GM23338 (cell line): ENCODE data around the gene METTL26. TPM values are rescaled to one million over a fixed set of nuclear protein-coding genes. Genes with fewer than 3 reads are reported as not detected.

Source experiments
- ATAC-seq: fragments of 200-7000 bp; cut with Tn5 transposase; 3 replicates; pipeline ENCODE4 v1.9.1; 2020
- DNase-seq: peaks from one replicate; pipeline ENCODE4 v3.0.0-alpha.2; 2015; ENCODE audit warnings: low spot score
- H2AFZ ChIP-seq: fragments of 200-600 bp; sonication (generic); 2 replicates; pipeline ENCODE4 v1.8.0; 2016; ENCODE audit warnings: antibody characterized with exemption, mild to moderate bottlenecking, moderate library complexity
- H3F3A ChIP-seq: fragments of 200-600 bp; sonication (generic); replicated peaks from 2 replicates; pipeline ENCODE4 v1.8.0; 2017; ENCODE audit warnings: antibody characterized with exemption, mixed run types, low read depth
- H3K27ac ChIP-seq: fragments of 200-600 bp; sonication (generic); 2 replicates; pipeline ENCODE4 v1.6.1; 2016; ENCODE audit warnings: low read depth
- H3K27me3 ChIP-seq: fragments of 200-600 bp; sonication (generic); 2 replicates; pipeline ENCODE4 v1.8.0; 2016; ENCODE audit warnings: mild to moderate bottlenecking, mixed run types, moderate library complexity; ENCODE audit not compliant: insufficient read depth
- H3K36me3 ChIP-seq: fragments of 200-600 bp; sonication (generic); 2 replicates; pipeline ENCODE4 v1.8.0; 2016; ENCODE audit warnings: mild to moderate bottlenecking; ENCODE audit not compliant: insufficient read depth
- H3K4me1 ChIP-seq: fragments of 200-600 bp; sonication (generic); 2 replicates; pipeline ENCODE4 v1.8.0; 2016; ENCODE audit warnings: mild to moderate bottlenecking, moderate library complexity; ENCODE audit not compliant: insufficient read depth
- H3K4me2 ChIP-seq: fragments of 200-600 bp; sonication (generic); 2 replicates; pipeline ENCODE4 v1.7.1; 2017; ENCODE audit warnings: mixed run types
- H3K4me3 ChIP-seq: fragments of 200-600 bp; sonication (generic); 2 replicates; pipeline ENCODE4 v1.6.1; 2016; ENCODE audit warnings: mixed run types
- H3K79me2 ChIP-seq: fragments of 200-600 bp; sonication (generic); replicated peaks from 2 replicates; pipeline ENCODE4 v1.8.0; 2017; ENCODE audit warnings: mild to moderate bottlenecking; ENCODE audit not compliant: insufficient read depth
- H3K9me2 ChIP-seq: fragments of 200-600 bp; sonication (generic); 2 replicates; pipeline ENCODE4 v1.8.0; 2017; ENCODE audit not compliant: insufficient read depth
- H4K20me1 ChIP-seq: fragments of 200-600 bp; sonication (generic); replicated peaks from 2 replicates; pipeline ENCODE4 v1.8.0; 2017; ENCODE audit warnings: mild to moderate bottlenecking; ENCODE audit not compliant: insufficient read depth
- H3K27ac Mint-ChIP-seq: 2 replicates; pipeline ENCODE4 v1.8.0; 2020; ENCODE audit warnings: inconsistent platforms, mild to moderate bottlenecking, moderate library complexity, mixed read lengths
- H3K27me3 Mint-ChIP-seq: 3 replicates; pipeline ENCODE4 v1.8.0; 2022; ENCODE audit warnings: low read depth, mild to moderate bottlenecking, moderate library complexity, mixed read lengths, inconsistent platforms; ENCODE audit not compliant: insufficient read depth, poor library complexity
- H3K36me3 Mint-ChIP-seq: 3 replicates; pipeline ENCODE4 v1.8.0; 2021; ENCODE audit warnings: low read depth, mild to moderate bottlenecking, inconsistent platforms, moderate library complexity, mixed read lengths
- H3K4me1 Mint-ChIP-seq: 3 replicates; pipeline ENCODE4 v1.8.0; 2020; ENCODE audit warnings: mild to moderate bottlenecking, inconsistent platforms, mixed read lengths
- H3K4me3 Mint-ChIP-seq: 3 replicates; pipeline ENCODE4 v1.8.0; 2021; ENCODE audit warnings: moderate library complexity, mild to moderate bottlenecking, inconsistent platforms, mixed read lengths
- H3K9me3 Mint-ChIP-seq: 3 replicates; pipeline ENCODE4 v1.8.0; 2020; ENCODE audit warnings: moderate library complexity, mild to moderate bottlenecking, inconsistent platforms, mixed read lengths
- CREB1 ChIP-seq: fragments of 250-450 bp; sonication (Bioruptor Pico); IDR thresholded peaks from 2 replicates; pipeline ENCODE4 v1.5.0; 2020; ENCODE audit warnings: low read depth, mild to moderate bottlenecking, moderate library complexity
- EZH2 ChIP-seq: fragments of 200-600 bp; sonication (generic); IDR thresholded peaks from one replicate; pipeline ENCODE4 v1.8.0; 2017; ENCODE audit warnings: antibody characterized with exemption, mild to moderate bottlenecking, low read depth; ENCODE audit not compliant: unreplicated experiment
- JUNB ChIP-seq: IDR thresholded peaks from one replicate; pipeline ENCODE4 v1.6.1; 2016; ENCODE audit warnings: antibody characterized with exemption; ENCODE audit not compliant: unreplicated experiment
- POLR2AphosphoS5 ChIP-seq: IDR thresholded peaks from 2 replicates; pipeline ENCODE4 v1.6.1; 2016; ENCODE audit warnings: antibody characterized with exemption, low read depth
- ZNF114 ChIP-seq: fragments of 250-450 bp; sonication (Bioruptor Pico); IDR thresholded peaks from 2 replicates; pipeline ENCODE4 v1.5.0; 2020; ENCODE audit warnings: mild to moderate bottlenecking, moderate library complexity
- polyA plus RNA-seq: library from polyadenylated mRNA; unstranded; fragments of >200 nt; fragmentation: Nextera tagmentation; extraction: Ambion mirVana; gene quantifications from 2 replicates; pipeline ENCODE4 v1.2.1, GENCODE V29; 2016
- total RNA-seq: library from RNA; depleted of rRNA; stranded (reverse); fragments of >200 nt; shearing (Covaris generic); gene quantifications from 2 replicates; pipeline ENCODE4 v1.2.3, GENCODE V29; 2014
- TF ChIP-seq, protein P1 (sequence below), 2 experiments: fragments of 200-600 bp in 1 of 2; sonication (generic) in 1 of 2; conservative IDR thresholded peaks; 2 replicates each; pipeline versions ENCODE4 v1.5.1 to v1.6.1; 2016 to 2017; ENCODE audit warnings: antibody characterized with exemption in 2 of 2, low read depth in 2 of 2, mild to moderate bottlenecking in 2 of 2, moderate library complexity in 1 of 2
- TF ChIP-seq, protein P2 (sequence below): IDR thresholded peaks from one replicate; pipeline ENCODE4 v1.6.1; 2018; ENCODE audit warnings: antibody characterized with exemption; ENCODE audit not compliant: unreplicated experiment
- TF ChIP-seq, protein P3 (sequence below): IDR thresholded peaks from 2 replicates; pipeline ENCODE4 v1.6.1; 2016; ENCODE audit warnings: antibody characterized with exemption

Gene METTL26
- total and polyA plus RNA-seq, 2 experiments from 2014 or later, result 153 to 223 TPM

DNA sequence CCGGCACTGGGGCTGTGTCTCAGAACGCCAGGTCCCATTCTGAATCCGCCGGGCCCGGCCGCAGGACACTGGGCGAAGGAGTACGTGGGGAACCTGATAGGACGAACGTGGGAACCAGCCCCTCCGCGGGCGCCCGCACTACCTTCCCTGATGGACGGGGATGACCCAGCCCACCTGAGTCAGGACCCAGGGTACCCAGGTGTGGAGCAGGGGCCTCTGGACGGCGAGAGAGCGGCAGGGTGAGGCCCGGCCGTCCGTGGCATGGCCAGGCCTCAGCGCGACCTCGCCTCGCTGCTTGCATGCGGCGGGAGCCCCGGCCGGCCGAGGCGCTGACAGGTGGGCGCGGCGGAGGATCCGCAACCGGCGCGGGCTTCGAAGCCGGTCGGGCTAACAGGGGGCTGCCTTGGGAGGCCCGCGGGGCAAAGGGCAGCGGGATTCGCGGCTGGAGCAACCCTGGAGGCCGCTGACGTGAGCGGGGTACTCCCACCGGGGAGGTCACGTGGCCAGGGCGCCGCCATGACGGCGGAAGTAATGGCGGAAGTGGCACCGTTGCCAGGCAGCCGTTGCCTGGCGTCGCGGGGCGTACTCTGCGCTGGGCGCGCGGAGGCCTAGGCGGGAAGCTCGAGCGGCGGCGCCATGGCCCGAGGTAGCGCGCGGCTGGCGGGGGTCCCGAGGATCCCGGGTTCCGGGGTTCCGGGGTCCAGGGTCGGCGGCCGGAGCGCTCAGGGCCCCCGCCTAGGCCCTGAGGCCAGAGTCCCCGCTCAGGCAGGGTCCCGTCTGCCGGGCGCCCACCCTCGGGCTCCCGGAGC lies 12.9 kb upstream of the METTL26 start, which contains the start of gene WDR90 (continued):
- TF ChIP-seq, protein P1, sequence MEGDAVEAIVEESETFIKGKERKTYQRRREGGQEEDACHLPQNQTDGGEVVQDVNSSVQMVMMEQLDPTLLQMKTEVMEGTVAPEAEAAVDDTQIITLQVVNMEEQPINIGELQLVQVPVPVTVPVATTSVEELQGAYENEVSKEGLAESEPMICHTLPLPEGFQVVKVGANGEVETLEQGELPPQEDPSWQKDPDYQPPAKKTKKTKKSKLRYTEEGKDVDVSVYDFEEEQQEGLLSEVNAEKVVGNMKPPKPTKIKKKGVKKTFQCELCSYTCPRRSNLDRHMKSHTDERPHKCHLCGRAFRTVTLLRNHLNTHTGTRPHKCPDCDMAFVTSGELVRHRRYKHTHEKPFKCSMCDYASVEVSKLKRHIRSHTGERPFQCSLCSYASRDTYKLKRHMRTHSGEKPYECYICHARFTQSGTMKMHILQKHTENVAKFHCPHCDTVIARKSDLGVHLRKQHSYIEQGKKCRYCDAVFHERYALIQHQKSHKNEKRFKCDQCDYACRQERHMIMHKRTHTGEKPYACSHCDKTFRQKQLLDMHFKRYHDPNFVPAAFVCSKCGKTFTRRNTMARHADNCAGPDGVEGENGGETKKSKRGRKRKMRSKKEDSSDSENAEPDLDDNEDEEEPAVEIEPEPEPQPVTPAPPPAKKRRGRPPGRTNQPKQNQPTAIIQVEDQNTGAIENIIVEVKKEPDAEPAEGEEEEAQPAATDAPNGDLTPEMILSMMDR (conservative IDR thresholded peaks at IDR 0.05; ENCODE audit: low read depth in 2 of 2), result 0 out of 4 replicates have a peak, but pooled peaks of 1 of the 2 experiments have one; percentile 7
- no peak for TF ChIP-seq ZNF114 (CRISPR knock-in tag)
- TF ChIP-seq, protein P2, sequence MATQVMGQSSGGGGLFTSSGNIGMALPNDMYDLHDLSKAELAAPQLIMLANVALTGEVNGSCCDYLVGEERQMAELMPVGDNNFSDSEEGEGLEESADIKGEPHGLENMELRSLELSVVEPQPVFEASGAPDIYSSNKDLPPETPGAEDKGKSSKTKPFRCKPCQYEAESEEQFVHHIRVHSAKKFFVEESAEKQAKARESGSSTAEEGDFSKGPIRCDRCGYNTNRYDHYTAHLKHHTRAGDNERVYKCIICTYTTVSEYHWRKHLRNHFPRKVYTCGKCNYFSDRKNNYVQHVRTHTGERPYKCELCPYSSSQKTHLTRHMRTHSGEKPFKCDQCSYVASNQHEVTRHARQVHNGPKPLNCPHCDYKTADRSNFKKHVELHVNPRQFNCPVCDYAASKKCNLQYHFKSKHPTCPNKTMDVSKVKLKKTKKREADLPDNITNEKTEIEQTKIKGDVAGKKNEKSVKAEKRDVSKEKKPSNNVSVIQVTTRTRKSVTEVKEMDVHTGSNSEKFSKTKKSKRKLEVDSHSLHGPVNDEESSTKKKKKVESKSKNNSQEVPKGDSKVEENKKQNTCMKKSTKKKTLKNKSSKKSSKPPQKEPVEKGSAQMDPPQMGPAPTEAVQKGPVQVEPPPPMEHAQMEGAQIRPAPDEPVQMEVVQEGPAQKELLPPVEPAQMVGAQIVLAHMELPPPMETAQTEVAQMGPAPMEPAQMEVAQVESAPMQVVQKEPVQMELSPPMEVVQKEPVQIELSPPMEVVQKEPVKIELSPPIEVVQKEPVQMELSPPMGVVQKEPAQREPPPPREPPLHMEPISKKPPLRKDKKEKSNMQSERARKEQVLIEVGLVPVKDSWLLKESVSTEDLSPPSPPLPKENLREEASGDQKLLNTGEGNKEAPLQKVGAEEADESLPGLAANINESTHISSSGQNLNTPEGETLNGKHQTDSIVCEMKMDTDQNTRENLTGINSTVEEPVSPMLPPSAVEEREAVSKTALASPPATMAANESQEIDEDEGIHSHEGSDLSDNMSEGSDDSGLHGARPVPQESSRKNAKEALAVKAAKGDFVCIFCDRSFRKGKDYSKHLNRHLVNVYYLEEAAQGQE, result no peak

DNA sequence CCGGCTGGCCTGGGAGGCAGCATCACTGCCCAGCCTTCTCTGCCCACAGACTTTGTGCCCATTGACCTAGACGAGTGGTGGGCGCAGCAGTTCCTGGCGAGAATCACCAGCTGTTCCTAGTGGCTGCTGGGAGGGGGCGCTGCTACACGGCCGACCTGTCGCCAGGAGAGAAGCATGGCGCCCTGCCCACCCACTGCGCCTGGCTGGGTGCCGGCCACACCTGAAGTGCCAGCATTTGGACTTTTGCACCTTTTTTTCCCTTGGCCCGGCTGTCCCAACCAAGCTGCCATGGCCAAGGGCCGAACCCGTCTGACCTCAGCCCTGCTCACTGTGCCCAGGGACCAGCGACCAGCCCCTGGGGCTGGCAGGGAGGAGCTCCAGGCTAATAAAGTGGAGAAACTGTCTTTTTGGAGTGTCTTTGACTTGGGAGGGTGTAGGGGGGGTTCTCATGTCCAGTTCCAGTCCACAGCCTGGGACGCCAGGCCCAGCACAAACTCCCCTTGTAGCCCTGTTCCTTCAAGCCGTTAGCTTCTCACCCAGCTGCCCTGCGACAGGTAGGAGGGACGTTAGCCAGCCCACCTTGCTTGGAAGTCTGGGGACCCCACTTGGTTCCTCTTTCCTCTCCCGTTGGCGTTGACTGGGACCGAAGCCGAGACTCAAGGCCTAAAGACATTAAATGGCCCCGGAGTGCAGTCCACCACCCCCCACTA lies 12.1 kb upstream of the METTL26 start:
- H3K27me3 ChIP-seq, result no peaks in the 10 kb centered on the region
- H3F3A ChIP-seq, result peaks cover 9% of the 10 kb centered on the region; the same call in 1 of the 2 replicates
- no peaks in the 10 kb centered on the region; the same call in 1 of the 2 replicates for H4K20me1 ChIP-seq
- H2AFZ ChIP-seq, result peak overlapping the region; percentile 63; the same call in 1 of the 2 replicates
- Mint-ChIP-seq H3K36me3 (no peaks in the 10 kb centered on the region), H3K27ac (peak overlapping the region; percentile 82), H3K4me1 (peaks cover 3% of the 10 kb centered on the region; the same call in 1 of the 3 replicates), H3K9me3 (no peaks in the 10 kb centered on the region), H3K27me3 (peaks cover 8% of the 10 kb centered on the region), H3K4me3 (peak overlapping the region; percentile 84)
- peak overlapping the region; percentile 95 for H3K4me2 ChIP-seq
- H3K27ac ChIP-seq, result 0 out of 2 replicates have a peak overlapping the region, but pooled peaks have one; percentile 66
- H3K9me2 ChIP-seq, result no peaks in the 10 kb centered on the region
- peaks cover 9% of the 10 kb centered on the region; the same call in 1 of the 2 replicates for H3K79me2 ChIP-seq
- peak; percentile 42 for ATAC-seq
- no peaks in the 10 kb centered on the region for H3K36me3 ChIP-seq
- no peaks in the 10 kb centered on the region; the same call in 1 of the 2 replicates for H3K4me1 ChIP-seq
- peak overlapping the region; percentile 80 for H3K4me3 ChIP-seq
- peak; percentile 75 for DNase-seq
- TF ChIP-seq, protein P1 (conservative IDR thresholded peaks at IDR 0.05; ENCODE audit: low read depth in 2 of 2), result peak; percentile 69 to 82
- 0 out of 2 replicates have a peak, but pooled peaks have one; percentile 14 for TF ChIP-seq POLR2AphosphoS5
- 0 out of 2 replicates have a peak, but pooled peaks have one; percentile 9 for TF ChIP-seq CREB1 (CRISPR knock-in tag)
- TF ChIP-seq, protein P2, result no peak
- TF ChIP-seq EZH2, result no peak
- TF ChIP-seq, protein P3, sequence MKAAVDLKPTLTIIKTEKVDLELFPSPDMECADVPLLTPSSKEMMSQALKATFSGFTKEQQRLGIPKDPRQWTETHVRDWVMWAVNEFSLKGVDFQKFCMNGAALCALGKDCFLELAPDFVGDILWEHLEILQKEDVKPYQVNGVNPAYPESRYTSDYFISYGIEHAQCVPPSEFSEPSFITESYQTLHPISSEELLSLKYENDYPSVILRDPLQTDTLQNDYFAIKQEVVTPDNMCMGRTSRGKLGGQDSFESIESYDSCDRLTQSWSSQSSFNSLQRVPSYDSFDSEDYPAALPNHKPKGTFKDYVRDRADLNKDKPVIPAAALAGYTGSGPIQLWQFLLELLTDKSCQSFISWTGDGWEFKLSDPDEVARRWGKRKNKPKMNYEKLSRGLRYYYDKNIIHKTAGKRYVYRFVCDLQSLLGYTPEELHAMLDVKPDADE, result no peak
- TF ChIP-seq JUNB, result no peak
